Left ventricle myocardium superior (tissue), 1 donor: ENCODE results near the gene PAWR. TPM values are rescaled to one million over a fixed set of nuclear protein-coding genes. Genes with fewer than 3 reads are reported as not detected.

ENCODE experiments used
- ATAC-seq: fragments of 200-7000 bp; cut with Tn5 transposase; one replicate; pipeline ENCODE4 v1.9.1; 2020; ENCODE audit warnings: mild to moderate bottlenecking, moderate library complexity
- DNase-seq: peaks from one replicate; pipeline ENCODE4 v3.0.0-alpha.2; 2020
- intact Hi-C: fragments of 100-400 bp; cut with micrococcal nuclease; formaldehyde crosslinking; loops from one replicate; pipeline ENCODE4 v1.11.0; 2022
- long read RNA-seq: library from polyadenylated mRNA; unstranded; transcript quantifications from one replicate; pipeline ENCODE4 v2.0.0, GENCODE V29; 2021
- total RNA-seq: library from RNA; stranded (reverse); fragmentation: NEBNext Ultra II Directional; extraction: Animal tissue kit (Norgen Biotek cat#: 25700); gene quantifications from one replicate; pipeline ENCODE4 v1.2.1, GENCODE V29; 2021
- donor health status: DM: no; HTN: yes; CAD: no; lungs with severe emphysema.

Gene PAWR
- 17.3 TPM for total RNA-seq
- long read RNA-seq, full-length matches to known transcripts, result 5 of 26 reads
- long read RNA-seq, partial matches to known transcripts, result 11 of 26 reads
- long read RNA-seq, other reads (novel, unspliced or antisense), result 10 of 26 reads

DNA sequence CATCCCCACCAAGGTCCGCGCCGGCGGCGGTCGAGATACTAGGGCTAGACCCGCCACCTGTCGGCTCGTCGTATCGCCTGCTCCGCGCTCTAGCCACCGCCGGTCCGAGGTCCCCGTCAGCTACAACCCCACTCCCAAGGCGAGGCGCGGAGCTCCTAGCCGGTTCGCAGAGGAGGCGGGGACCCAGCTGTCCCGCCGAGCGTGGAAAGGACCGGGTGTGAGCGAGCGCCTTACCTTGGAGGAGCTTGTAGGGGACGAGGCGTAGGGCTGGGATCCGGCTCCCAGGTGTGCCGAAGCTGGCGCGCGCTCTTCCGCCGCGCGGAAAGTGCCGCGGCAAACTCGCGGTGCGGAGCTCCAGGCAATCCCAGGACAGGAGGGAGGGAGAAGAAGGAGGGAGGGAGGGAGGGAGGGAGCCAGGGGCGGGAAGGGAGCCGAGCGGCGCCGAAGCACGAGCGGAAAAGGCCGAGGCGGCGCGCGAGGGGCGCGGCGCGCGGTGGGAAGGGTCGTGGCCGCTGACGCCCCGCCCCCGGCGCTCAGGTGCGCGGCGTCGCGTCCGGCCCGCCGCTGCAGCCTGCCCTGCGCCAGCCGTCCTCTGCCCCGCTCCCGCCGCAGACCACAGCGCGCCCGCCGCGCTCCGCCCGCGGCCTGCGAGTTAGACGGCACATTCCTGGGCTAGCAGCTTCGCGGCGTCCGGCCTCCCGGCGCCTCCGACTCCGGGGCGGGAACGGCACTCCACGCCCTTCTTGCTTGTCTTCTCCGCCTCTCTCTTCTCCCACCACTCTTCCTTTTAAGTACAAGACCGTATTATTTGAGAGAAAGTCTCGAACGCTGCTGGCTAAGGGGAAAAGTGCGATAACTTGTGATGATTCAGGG lies at the start of gene PAWR:
PAWR (minus strand) TSS at position 327 of the 873 bp plus-strand sequence. CDS start 720 bp downstream, outside the sequence.
- intact Hi-C loops, result no loop called here
- ATAC-seq (peak; percentile 86), DNase-seq (peak; percentile 72)

DNA sequence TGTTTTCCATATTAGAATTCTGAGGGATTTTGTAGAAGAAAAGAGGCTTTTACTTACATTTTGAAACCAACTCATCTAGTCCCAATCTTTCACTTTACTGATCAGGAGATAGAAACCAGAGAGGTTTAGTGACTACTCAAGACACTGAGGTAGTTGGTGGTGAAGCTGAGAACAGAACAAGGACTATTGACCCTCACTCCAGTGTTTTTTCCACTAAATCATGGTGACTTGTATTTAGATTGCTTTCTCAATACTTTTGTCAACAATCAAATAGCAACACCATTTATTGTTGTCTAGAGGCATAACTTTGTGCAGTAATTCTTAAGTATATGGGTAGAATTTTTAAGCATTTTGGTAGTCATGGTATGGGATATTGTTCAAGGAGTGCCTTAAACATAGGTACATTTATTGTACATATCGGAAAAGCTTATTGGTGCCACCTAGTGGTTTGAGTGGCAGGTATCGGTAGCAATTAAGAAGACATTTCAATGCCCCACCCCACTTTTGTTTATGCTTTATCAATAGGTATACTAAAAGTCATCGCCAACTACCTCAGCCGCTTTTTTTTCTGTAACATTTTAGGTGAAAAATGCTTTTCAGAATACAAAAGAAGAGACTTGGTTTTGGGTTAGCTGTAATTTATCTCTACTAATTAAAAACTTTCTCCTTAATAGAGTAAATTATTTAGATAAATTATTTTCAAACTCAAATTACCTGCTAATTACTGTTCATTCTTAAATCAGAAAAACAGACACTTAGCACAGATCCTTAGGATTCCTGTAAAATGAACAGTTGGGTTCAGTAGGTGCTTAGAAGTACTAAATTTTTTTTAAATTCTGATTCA lies 47.3 kb upstream of the PAWR start:
- DNase-seq (no peak), ATAC-seq (no peak)
- intact Hi-C loops, result loop anchor here (10.0 kb wide), 1 partner anchor 183 kb away; no protein-coding TSS in a partner anchor

GRCh38 chr12:79732638-79733037 lies 41.9 kb upstream of the PAWR start:
- no peak for DNase-seq
- intact Hi-C loops, result loop anchor here (10.0 kb wide), 1 partner anchor 178 kb away; no protein-coding TSS in a partner anchor
- no peak for ATAC-seq

DNA sequence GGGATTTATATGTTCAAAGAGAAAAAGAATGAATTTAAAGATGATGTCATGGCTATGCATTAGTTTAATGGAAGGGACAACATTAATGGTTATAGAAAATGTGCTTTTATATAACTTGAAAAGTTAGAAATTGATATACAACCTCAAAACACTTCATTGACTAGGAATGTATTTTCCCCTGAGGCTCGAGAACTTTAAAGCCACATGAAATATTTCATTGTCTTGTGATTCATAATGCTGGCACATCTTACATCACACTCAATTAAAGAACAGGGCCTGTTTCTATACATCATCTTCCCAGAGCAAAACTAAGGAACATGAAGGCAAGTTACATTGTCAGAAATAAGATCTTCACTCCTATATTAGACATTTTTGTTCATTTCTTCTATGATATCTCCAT lies 35.2 kb upstream of the PAWR start:
- intact Hi-C loops, result no loop called here
- DNase-seq (no peak), ATAC-seq (no peak)

DNA sequence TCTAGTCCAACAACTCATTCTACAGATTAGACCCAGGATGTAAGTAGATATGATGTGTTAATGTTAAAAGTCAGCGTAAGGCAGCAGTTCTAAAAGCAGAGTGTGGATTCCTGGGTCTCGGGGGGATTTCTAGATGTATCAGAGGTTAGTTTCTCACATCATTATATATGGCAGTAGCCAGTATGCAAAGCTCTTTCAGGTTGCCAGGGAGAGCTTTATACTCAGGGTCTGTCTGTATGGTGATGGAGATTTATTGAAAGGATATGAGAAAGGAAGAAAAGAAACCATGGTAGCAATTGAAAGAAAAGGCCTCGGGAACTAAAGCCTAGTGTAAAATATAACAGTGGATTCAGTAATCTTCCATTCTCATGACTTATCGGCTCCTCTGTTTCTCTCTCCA lies 26.2 kb upstream of the PAWR start:
- no peak for DNase-seq
- intact Hi-C loops, result no loop called here
- no peak for ATAC-seq

- ATAC-seq (no peak), DNase-seq (no peak)
- intact Hi-C loops, result no loop called here
Observed at GRCh38 chr12:79715308-79715707, 24.5 kb upstream of the PAWR start.

GRCh38 chr12:79710707-79711483 lies 20.1 kb upstream of the PAWR start:
- intact Hi-C loops, result no loop called here
- DNase-seq (no peak), ATAC-seq (no peak)

DNA sequence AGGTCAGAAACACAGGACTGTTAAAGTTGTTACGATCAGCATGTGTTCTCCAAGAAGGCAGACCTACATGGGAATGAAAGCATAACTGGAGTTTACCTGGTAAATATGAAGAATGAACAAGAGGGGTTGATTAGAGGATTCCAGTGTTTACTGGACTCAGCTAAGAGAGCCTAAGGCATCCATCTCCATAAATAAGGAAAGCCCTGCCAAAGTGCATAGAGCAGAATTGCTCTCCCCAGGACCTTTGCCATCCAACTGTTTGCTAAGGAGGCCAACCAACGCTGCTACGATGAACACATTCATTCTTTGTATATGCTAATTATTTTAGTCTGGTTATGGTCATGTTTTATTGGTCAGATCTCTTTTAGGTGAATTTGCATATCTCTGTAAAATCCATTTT lies 17.1 kb upstream of the PAWR start:
- ATAC-seq (no peak), DNase-seq (no peak)
- intact Hi-C loops, result no loop called here

- DNase-seq, result no peak
- intact Hi-C loops, result no loop called here
- no peak for ATAC-seq
Observed at GRCh38 chr12:79706676-79707075, 15.9 kb upstream of the PAWR start.

- intact Hi-C loops, result no loop called here
- no peak for DNase-seq
- no peak for ATAC-seq
Observed at GRCh38 chr12:79706156-79706555, 15.4 kb upstream of the PAWR start.

DNA sequence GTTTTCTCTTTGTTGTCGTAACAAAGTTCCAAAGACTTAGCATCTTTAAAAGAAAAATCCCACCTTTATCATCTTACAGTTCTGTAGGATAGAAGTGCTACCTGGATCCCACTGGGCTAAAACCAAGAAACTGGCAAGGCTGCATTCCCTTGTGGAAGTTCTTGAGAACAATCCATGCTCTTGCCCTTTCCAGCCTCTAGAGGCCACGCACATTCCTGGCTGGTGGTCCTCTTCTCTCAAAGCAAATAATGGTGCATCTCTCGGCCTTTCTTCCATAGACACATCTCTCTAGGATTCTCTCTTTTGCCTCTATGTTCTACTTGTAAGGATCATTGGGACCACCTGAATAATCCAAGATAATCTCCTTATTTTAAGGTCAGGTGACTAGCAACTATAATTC lies 8.2 kb upstream of the PAWR start:
- DNase-seq (no peak), ATAC-seq (no peak)
- intact Hi-C loops, result no loop called here

- intact Hi-C loops, result no loop called here
- no peak for DNase-seq
- no peak for ATAC-seq
Observed at GRCh38 chr12:79696416-79696815, 5.7 kb upstream of the PAWR start.

DNA sequence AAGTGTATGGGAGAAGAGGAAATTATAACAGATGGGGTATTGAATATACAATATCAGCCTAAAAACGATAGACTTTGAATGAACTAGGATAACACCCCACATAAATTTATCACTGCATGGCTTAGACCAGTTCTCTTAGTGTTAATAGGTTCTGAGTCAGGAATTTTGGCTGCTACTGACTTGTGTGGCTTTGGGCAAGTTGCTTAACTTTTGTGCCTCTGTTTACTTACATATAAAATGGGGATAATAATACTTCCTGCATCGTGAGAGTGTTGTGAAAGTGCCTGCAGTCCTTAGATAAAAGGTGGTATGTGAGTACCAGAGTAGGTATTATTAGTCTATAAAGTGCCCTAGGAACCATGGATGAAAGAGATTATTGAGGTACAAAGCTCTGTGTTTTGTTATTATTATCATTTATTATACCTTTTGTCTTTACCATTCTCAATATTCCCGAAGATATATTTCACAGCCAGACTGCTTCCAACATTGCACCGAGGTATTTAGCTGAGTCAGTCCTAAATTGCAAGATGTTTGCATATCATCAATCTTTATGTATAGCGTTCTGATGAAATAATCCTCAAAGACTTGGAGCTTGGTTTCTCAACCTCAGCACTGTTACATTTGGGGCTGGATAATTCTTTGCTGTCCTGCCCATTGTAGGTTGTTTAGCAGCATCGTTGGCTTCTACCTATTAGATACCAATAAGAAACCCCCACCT lies 2.3 kb upstream of the PAWR start:
- intact Hi-C loops, result no loop called here
- no peak for DNase-seq

DNA sequence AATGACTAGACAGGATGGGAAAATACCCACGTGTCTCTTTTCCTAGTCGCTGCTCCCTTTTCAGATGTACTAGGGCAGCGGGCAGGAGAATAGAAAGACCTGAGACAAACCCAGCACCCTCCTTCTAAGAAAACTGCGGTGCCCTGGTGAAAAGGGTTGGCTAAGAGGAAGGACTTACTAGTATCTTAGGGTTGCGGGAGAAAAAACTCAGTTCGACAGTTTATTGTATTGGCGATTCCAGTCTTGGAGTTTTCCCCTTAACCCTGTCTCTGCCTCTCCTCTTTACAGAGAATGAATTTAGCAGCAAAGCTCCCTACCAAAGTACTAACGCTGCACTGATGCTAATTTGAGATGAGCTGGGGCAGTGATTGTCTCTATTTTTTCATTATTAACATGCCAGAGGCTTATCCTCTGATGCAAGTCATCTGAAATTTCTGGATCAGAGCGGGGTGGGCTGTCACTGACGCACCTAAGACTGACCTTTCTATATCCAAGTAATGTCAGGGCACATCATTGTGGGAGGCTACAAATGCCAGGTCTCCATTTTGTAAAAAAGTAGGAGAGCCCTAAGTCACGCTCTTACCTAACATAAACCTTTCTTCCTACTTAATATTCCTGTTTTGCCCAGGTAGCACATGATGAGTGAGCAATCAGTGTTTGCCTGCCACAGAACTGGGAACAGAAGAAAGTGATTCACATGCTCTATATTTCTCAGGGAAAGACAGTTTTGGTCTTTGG lies 916 bp upstream of the PAWR start:
- peak; percentile 7 for ATAC-seq
- intact Hi-C loops, result no loop called here
- DNase-seq, result no peak

More for the DNA sequence above, 2.3 kb upstream of the PAWR start:
- no peak for ATAC-seq

- intact Hi-C loops, result no loop called here
- DNase-seq, result peak; percentile 52
Observed at GRCh38 chr12:79690142-79690637, 574 bp downstream of the PAWR start.

GRCh38 chr12:79689477-79690141 lies 1.2 kb downstream of the PAWR start:
- DNase-seq (peak; percentile 54), ATAC-seq (peak; percentile 30)
- intact Hi-C loops, result no loop called here

More at GRCh38 chr12:79690142-79690637, 574 bp downstream of the PAWR start:
- ATAC-seq, result peak; percentile 48

- ATAC-seq (no peak), DNase-seq (no peak)
- intact Hi-C loops, result no loop called here
Observed at GRCh38 chr12:79689061-79689476, 1.7 kb downstream of the PAWR start.
